AG09319 (cell line): ENCODE results near the gene SPOCK1.

Experiments
- DNase-seq: peaks from one replicate; pipeline ENCODE4 v3.0.0-alpha.2; 2010; ENCODE audit warnings: low read depth; ENCODE audit errors: extremely low read depth
- CTCF ChIP-seq: IDR thresholded peaks from 2 replicates; pipeline ENCODE4 v1.5.1; 2011; ENCODE audit warnings: low read depth, mild to moderate bottlenecking, inconsistent platforms, low read length, moderate library complexity

The SPOCK1 gene

GRCh38 chr5:137181667-137182066 lies 317.5 kb downstream of the SPOCK1 start:
- no peak for TF ChIP-seq CTCF
- DNase-seq = no peak

GRCh38 chr5:137179203-137179602 lies 319.9 kb downstream of the SPOCK1 start:
- DNase-seq = no peak
- TF ChIP-seq CTCF = no peak

DNA sequence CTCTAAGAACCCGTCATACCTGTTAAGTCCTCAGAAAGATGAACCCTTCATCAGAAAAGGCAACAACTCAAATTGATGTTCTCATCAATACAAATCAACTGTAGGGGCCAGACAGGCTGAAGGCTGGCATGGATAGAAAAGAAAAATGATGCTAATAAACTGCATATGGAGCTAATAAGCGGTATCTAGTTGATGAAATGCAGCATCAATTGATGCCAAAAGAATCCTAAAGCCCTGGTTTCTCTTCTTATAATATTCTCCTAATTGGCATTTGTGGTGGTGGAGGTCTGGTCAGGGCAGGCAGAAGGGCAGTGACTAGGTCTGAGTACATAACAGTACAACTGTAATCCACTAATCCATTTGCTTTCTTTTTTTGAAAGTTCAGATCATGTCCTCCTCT lies 322.5 kb downstream of the SPOCK1 start:
- no peak for TF ChIP-seq CTCF
- DNase-seq = no peak

DNA sequence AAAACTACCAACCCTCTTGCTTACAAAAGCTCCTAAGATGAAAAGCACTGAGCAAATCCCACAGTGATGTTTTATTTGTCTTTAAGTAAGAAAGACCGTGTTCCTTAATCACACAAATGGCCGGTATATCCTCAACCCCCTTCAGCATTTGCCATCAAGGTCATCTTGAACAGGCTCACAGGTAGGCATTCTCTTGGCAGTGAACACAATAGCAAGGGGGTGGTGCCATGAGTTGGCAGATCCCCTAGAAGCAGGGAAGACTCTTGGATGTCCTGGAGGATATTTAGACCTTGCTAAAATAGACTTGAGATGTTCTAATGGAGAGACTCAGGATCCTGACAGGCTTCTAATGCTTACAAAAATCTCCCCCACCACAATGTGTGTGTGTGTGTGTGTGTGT lies 323.0 kb downstream of the SPOCK1 start:
- DNase-seq = no peak
- no peak for TF ChIP-seq CTCF

DNA sequence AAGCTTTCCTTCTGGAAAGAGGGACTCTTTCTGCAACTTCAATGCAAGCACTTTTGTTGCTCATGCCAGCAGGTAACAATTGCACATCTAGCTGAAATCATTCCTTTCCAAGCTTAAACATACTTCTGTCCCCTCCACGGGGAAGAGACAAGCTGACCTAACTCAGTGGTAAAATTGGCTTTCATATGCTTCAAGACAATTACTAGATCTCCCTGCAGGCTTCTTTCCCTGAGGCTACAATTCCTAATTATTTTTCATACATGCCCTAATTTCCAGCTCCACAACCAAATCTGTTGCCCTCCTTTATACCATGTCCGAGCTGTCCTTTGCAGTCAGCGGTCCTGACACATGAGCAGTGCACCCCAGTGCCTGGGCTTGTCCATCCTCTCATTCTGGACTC lies 324.9 kb downstream of the SPOCK1 start:
- no peak for TF ChIP-seq CTCF
- no peak for DNase-seq

DNA sequence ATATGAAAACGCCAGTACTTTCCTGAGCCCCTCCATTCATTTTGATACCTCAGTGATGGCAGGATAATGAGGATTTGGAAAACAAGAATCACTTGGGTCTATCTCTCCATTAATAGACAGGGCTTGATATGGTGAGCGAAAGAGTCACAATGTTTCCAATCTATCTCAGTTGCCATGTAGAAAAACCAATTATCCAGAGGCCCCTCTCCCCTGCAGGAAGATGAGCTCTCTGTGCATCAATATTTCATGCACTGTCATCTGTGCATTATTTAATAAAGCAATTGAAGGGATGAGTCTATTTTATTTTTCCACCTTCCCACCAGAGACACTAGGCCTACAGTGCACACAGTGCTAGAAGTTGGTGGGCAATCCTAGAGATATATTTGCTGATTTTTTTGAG lies 326.9 kb downstream of the SPOCK1 start:
- DNase-seq = no peak
- TF ChIP-seq CTCF = no peak

DNA sequence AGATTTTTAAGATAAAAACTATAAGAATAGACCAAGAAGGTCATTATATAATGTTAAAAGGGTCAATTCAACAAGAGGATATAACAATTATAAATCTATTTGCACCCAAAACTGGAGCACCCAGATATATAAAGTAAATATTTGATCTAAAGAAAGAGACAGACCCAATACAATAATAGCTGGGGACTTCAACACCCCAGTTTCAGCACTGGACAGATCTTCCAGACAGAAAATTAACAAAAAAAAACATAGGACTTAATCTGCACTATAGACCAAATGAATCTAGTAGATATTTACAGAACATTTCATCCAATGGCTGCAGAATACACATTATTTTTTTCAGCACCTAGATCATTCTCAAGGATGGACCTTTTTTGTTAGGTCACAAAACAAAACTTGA lies 331.9 kb downstream of the SPOCK1 start:
- TF ChIP-seq CTCF = no peak
- no peak for DNase-seq
